ENCODE data around the gene PPP2R2C.

PPP2R2C gene

GRCh38 chr4:6424425-6424824 is 48.0 kb downstream of the PPP2R2C start:
- DNase-seq (ENCODE audit: low spot score): no peak

GRCh38 chr4:6423575-6423974 is 48.8 kb downstream of the PPP2R2C start:
- no peak for DNase-seq (ENCODE audit: low spot score)

GRCh38 chr4:6422866-6423265 is 49.5 kb downstream of the PPP2R2C start:
- no peak for DNase-seq (ENCODE audit: low spot score)

GRCh38 chr4:6422105-6422504 is 50.3 kb downstream of the PPP2R2C start:
- no peak for DNase-seq (ENCODE audit: low spot score)

- no peak for DNase-seq (ENCODE audit: low spot score)
Measured at GRCh38 chr4:6421397-6421796, 51.0 kb downstream of the PPP2R2C start.

GRCh38 chr4:6420972-6421371 is 51.4 kb downstream of the PPP2R2C start:
- DNase-seq (ENCODE audit: low spot score): no peak

GRCh38 chr4:6420036-6420435 is 52.4 kb downstream of the PPP2R2C start:
- DNase-seq (ENCODE audit: low spot score): no peak

GRCh38 chr4:6419452-6420028 is 52.9 kb downstream of the PPP2R2C start:
- DNase-seq (ENCODE audit: low spot score): peak; percentile 77

- DNase-seq (ENCODE audit: low spot score): no peak
Measured at GRCh38 chr4:6418193-6418755, 54.1 kb downstream of the PPP2R2C start.

GRCh38 chr4:6417516-6418050 is 54.8 kb downstream of the PPP2R2C start:
- DNase-seq (ENCODE audit: low spot score): no peak

GRCh38 chr4:6416518-6417286 is 55.7 kb downstream of the PPP2R2C start:
- peak; percentile 76 for DNase-seq (ENCODE audit: low spot score)

GRCh38 chr4:6415031-6415705 is 57.2 kb downstream of the PPP2R2C start:
- no peak for DNase-seq (ENCODE audit: low spot score)

GRCh38 chr4:6414578-6414977 is 57.8 kb downstream of the PPP2R2C start:
- DNase-seq (ENCODE audit: low spot score): no peak

GRCh38 chr4:6410664-6411063 is 61.8 kb downstream of the PPP2R2C start:
- no peak for DNase-seq (ENCODE audit: low spot score)

- no peak for DNase-seq (ENCODE audit: low spot score)
Measured at GRCh38 chr4:6410068-6410467, 62.3 kb downstream of the PPP2R2C start.

GRCh38 chr4:6409381-6409780 is 63.0 kb downstream of the PPP2R2C start:
- DNase-seq (ENCODE audit: low spot score): no peak

GRCh38 chr4:6408263-6408662 is 64.2 kb downstream of the PPP2R2C start:
- no peak for DNase-seq (ENCODE audit: low spot score)

- DNase-seq (ENCODE audit: low spot score): no peak
Measured at GRCh38 chr4:6405397-6405706, 67.1 kb downstream of the PPP2R2C start.

GRCh38 chr4:6404611-6405396 is 67.6 kb downstream of the PPP2R2C start:
- no peak for DNase-seq (ENCODE audit: low spot score)

GRCh38 chr4:6403400-6403685 is 69.1 kb downstream of the PPP2R2C start:
- no peak for DNase-seq (ENCODE audit: low spot score)

- DNase-seq (ENCODE audit: low spot score): no peak
Measured at GRCh38 chr4:6402566-6403399, 69.6 kb downstream of the PPP2R2C start.
